GM12872 (cell line): ENCODE data around the gene LRPAP1.

Experiments used
- TF ChIP-seq, protein P1 (sequence below): IDR thresholded peaks from 3 replicates; pipeline ENCODE4 v1.5.1; 2011; ENCODE audit warnings: low read depth, mild to moderate bottlenecking, low read length, moderate library complexity; ENCODE audit not compliant: insufficient read depth

The LRPAP1 gene

GRCh38 chr4:3516836-3517730, 15.1 kb downstream of the LRPAP1 start:
- TF ChIP-seq, protein P1, sequence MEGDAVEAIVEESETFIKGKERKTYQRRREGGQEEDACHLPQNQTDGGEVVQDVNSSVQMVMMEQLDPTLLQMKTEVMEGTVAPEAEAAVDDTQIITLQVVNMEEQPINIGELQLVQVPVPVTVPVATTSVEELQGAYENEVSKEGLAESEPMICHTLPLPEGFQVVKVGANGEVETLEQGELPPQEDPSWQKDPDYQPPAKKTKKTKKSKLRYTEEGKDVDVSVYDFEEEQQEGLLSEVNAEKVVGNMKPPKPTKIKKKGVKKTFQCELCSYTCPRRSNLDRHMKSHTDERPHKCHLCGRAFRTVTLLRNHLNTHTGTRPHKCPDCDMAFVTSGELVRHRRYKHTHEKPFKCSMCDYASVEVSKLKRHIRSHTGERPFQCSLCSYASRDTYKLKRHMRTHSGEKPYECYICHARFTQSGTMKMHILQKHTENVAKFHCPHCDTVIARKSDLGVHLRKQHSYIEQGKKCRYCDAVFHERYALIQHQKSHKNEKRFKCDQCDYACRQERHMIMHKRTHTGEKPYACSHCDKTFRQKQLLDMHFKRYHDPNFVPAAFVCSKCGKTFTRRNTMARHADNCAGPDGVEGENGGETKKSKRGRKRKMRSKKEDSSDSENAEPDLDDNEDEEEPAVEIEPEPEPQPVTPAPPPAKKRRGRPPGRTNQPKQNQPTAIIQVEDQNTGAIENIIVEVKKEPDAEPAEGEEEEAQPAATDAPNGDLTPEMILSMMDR, result no peak

DNA sequence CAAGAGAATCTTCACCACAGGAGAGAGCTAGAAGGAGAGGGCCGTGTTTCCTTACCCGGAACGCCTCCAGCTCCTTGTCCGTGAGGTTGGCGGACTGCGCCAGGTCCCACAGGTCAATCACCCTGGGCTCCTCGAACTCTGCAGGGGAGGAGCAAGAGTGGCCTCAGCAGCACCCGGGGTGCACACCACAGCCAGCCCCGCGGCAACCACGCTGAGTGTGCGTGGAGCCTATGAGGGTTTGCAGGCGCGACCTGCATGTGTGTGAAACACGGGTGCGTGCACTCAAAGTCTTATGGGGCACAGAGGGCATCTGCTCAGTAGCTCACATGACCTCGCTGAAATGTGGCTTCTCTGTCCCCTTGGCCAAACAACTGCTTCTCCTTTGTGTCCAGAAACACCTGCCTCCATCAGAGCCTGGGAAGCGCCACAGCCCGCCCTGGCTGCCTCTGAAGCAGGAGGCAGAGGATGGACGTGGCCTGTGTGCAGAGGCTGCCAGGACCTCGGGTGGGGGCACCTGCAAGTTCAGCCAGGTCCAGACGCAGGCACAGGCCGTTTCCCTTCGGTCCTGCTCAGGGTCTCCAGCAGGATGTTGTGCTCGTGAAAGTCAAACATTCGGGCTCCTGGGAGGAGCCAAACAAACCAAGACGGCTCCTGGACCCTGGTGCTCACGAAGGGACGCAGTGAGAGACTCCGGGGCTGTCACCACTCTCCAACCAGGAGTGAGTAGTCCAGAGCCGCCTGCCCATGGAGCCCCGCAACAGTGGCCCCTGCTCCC, 16.0 kb downstream of the LRPAP1 start:
- TF ChIP-seq, protein P1, result no peak

- TF ChIP-seq, protein P1, result no peak
These were observed 16.6 kb downstream of the LRPAP1 start for GRCh38 chr4:3515646-3516045.

DNA sequence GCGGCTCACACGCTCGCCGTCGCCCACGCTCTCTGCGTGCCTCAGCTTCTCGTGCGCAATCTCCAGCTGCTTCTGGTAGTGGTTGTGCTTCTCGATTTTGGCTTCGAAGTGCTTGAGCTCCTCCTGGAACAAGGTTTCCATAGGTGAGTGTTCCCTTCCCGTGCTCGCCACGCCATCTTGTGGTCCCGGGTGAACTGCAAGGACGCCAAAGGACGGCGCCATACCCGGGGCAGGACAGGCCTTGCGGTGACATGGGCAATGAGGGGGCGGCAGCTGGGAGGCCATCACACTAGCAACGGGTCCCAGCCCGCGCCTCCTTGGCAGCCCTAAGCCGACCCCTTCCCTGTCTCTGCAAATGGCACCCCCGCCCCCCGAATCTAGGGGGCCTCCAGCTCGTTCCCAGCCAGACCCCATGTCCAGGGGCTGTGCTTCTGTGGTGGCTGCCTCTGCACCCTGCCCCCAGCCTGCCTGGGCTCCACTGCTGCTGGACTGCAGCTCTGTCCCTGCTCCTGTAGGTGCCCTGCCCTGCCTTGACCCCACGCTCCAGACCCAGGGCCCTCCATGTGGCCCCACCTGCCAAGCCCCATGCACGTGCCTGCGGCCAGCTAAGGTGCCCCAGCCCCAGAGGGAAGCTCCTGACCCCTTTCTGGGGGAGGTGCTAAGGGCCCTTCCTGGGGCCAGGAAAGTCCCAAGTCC, 17.3 kb downstream of the LRPAP1 start:
- TF ChIP-seq, protein P1, result no peak

GRCh38 chr4:3514221-3514780, 17.9 kb downstream of the LRPAP1 start:
- TF ChIP-seq, protein P1, result no peak

GRCh38 chr4:3513807-3514206, 18.4 kb downstream of the LRPAP1 start:
- TF ChIP-seq, protein P1, result no peak
